Neuronal stem cell (in vitro differentiated cells): ENCODE results near the gene RBFOX2.

Source experiments
- DNase-seq: peaks from one replicate; pipeline ENCODE4 v3.0.0-alpha.2; 2013; ENCODE audit warnings: low spot score
- H2AFZ ChIP-seq: one replicate; pipeline ENCODE4 v1.6.1; 2013; ENCODE audit warnings: mild to moderate bottlenecking, low read length, inconsistent platforms
- H2AK5ac ChIP-seq: 2 replicates; pipeline ENCODE4 v1.6.1; 2013; ENCODE audit warnings: low read depth, mild to moderate bottlenecking, inconsistent platforms, low read length, moderate library complexity, mixed read lengths
- H2BK120ac ChIP-seq: 2 replicates; pipeline ENCODE4 v1.6.1; 2013; ENCODE audit warnings: low read depth, mild to moderate bottlenecking, inconsistent platforms, low read length, moderate library complexity, mixed read lengths
- H2BK12ac ChIP-seq: one replicate; pipeline ENCODE4 v1.6.1; 2013; ENCODE audit warnings: low read length, inconsistent platforms
- H2BK15ac ChIP-seq: 2 replicates; pipeline ENCODE4 v1.6.1; 2013; ENCODE audit warnings: mild to moderate bottlenecking, low read length, inconsistent platforms, mixed read lengths
- H2BK5ac ChIP-seq: one replicate; pipeline ENCODE4 v1.6.1; 2013; ENCODE audit warnings: inconsistent platforms, mild to moderate bottlenecking, low read length, moderate library complexity
- H3K14ac ChIP-seq: one replicate; pipeline ENCODE4 v1.6.1; 2013; ENCODE audit warnings: low read length, inconsistent platforms
- H3K18ac ChIP-seq: 2 replicates; pipeline ENCODE4 v1.6.1; 2013; ENCODE audit warnings: low read length, inconsistent platforms
- H3K23ac ChIP-seq: 2 replicates; pipeline ENCODE4 v1.6.1; 2013; ENCODE audit warnings: low read depth, mild to moderate bottlenecking, mixed read lengths, low read length, inconsistent platforms; ENCODE audit not compliant: poor library complexity
- H3K27ac ChIP-seq: replicated peaks from 3 replicates; pipeline ENCODE4 v1.5.1; 2013; ENCODE audit warnings: low read length, inconsistent platforms
- H3K27me3 ChIP-seq, 3 experiments: 2 replicates each; pipeline ENCODE4 v1.6.1; 2013; ENCODE audit warnings: low read length in 3 of 3, mild to moderate bottlenecking in 2 of 3, inconsistent platforms in 1 of 3, low read depth in 1 of 3, mixed read lengths in 1 of 3, moderate library complexity in 1 of 3; ENCODE audit not compliant: control insufficient read depth in 3 of 3, insufficient read depth in 3 of 3
- H3K36me3 ChIP-seq, 2 donors: replicated peaks in 1 of 2; 2 replicates each; pipeline ENCODE4 v1.6.1; 2013; ENCODE audit warnings: low read length in 2 of 2; ENCODE audit not compliant: control insufficient read depth in 2 of 2, insufficient read depth in 2 of 2
- H3K4ac ChIP-seq: 2 replicates; pipeline ENCODE4 v1.6.1; 2013; ENCODE audit warnings: inconsistent platforms, mild to moderate bottlenecking, low read length, moderate library complexity
- H3K4me1 ChIP-seq, 2 donors: 1 replicate in 1 of 2; 2 replicates in 1 of 2; pipeline ENCODE4 v1.6.1; 2013; ENCODE audit warnings: low read length in 2 of 2, low read depth in 1 of 2; ENCODE audit not compliant: control insufficient read depth in 2 of 2, insufficient read depth in 1 of 2
- H3K4me2 ChIP-seq: one replicate; pipeline ENCODE4 v1.6.1; 2013; ENCODE audit warnings: mild to moderate bottlenecking, low read length, inconsistent platforms; ENCODE audit not compliant: insufficient read depth, poor library complexity, severe bottlenecking
- H3K4me3 ChIP-seq, 2 donors: 2 replicates each; pipeline ENCODE4 v1.5.1; 2013; ENCODE audit warnings: low read length in 2 of 2, mild to moderate bottlenecking in 2 of 2, inconsistent platforms in 1 of 2, moderate library complexity in 1 of 2
- H3K79me1 ChIP-seq: one replicate; pipeline ENCODE4 v1.6.1; 2013; ENCODE audit warnings: low read depth, mild to moderate bottlenecking, inconsistent platforms, low read length, moderate library complexity
- H3K9ac ChIP-seq: one replicate; pipeline ENCODE4 v1.6.1; 2013; ENCODE audit warnings: mild to moderate bottlenecking, low read depth, low read length, inconsistent platforms; ENCODE audit not compliant: poor library complexity
- H3K9me3 ChIP-seq, 2 donors: replicated peaks in 1 of 2; 2 replicates each; pipeline versions ENCODE3 to v1.6.1; 2013; ENCODE audit warnings: low read length in 2 of 2, mild to moderate bottlenecking in 2 of 2, inconsistent platforms in 1 of 2, low read depth in 1 of 2, mixed read lengths in 1 of 2, moderate library complexity in 1 of 2; ENCODE audit not compliant: control insufficient read depth in 2 of 2, insufficient read depth in 1 of 2
- H4K8ac ChIP-seq: one replicate; pipeline ENCODE4 v1.6.1; 2013; ENCODE audit warnings: low read depth, mild to moderate bottlenecking, inconsistent platforms, low read length, moderate library complexity
- H4K91ac ChIP-seq: one replicate; pipeline ENCODE4 v1.6.1; 2013; ENCODE audit warnings: low read length, low read depth, mild to moderate bottlenecking, inconsistent platforms; ENCODE audit not compliant: poor library complexity
- WGBS, 2 donors: extraction: QIAGEN DNeasy Blood & Tissue Kit; methylation state at CpG; one replicate each; pipeline ENCODE4 v1.1.7; 2013; ENCODE audit warnings: missing lambda C conversion rate in 2 of 2, mixed read lengths in 1 of 2; ENCODE audit not compliant: insufficient read length in 2 of 2, insufficient replicate concordance in 1 of 2; ENCODE audit errors: extremely low coverage in 2 of 2; 5-methylcytosine and 5-hydroxymethylcytosine counted together

RBFOX2 gene

GRCh38 chr22:35783943-35784614 lies 244.5 kb downstream of the RBFOX2 start:
- Histone ChIP-seq H2BK5ac (no peak overlapping the region), H3K23ac (no peak overlapping the region), H3K79me1 (peaks cover 2% of the 10 kb centered on the region), H2AK5ac (no peak overlapping the region), H3K9ac (no peak overlapping the region), H3K4me1 (peaks cover 0 to 3% of the 10 kb centered on the region in 2 donors), H3K27ac (no peak overlapping the region), H2BK120ac (no peak overlapping the region), H3K9me3 (no peaks in the 10 kb centered on the region), H4K8ac (no peak overlapping the region), H3K4ac (no peak overlapping the region), H3K14ac (no peak overlapping the region), H3K36me3 (peaks cover 0 to 61% of the 10 kb centered on the region in 2 donors), H3K27me3 (peaks cover 0 to 2% (median 0%) of the 10 kb centered on the region in 3 experiments), H3K18ac (no peak overlapping the region), H3K4me3 (no peak overlapping the region), H2BK12ac (no peak overlapping the region), H2BK15ac (no peak overlapping the region), H4K91ac (no peak overlapping the region), H2AFZ (no peak overlapping the region), H3K4me2 (no peak overlapping the region)
- no peak for DNase-seq
- no CpG with 5 or more reads among the region's 11 CpGs for WGBS, 2 donors

- no peak overlapping the region for H2AK5ac ChIP-seq
- no peak overlapping the region for H3K23ac ChIP-seq
- no peaks in the 10 kb centered on the region for H3K9me3 ChIP-seq
- peaks cover 2% of the 10 kb centered on the region for H3K79me1 ChIP-seq
- no peak for DNase-seq
- no peak overlapping the region for H2BK12ac ChIP-seq
- peaks cover 0 to 59% of the 10 kb centered on the region in 2 donors for H3K36me3 ChIP-seq
- no peak overlapping the region for H3K4me2 ChIP-seq
- WGBS, 2 donors, result no CpG with 5 or more reads among the region's 5 CpGs
- no peak overlapping the region for H3K4ac ChIP-seq
- H4K91ac ChIP-seq, result no peak overlapping the region
- no peak overlapping the region for H2BK120ac ChIP-seq
- H3K27me3 ChIP-seq, result no peaks in the 10 kb centered on the region
- no peak overlapping the region for H2AFZ ChIP-seq
- no peak overlapping the region for H3K9ac ChIP-seq
- H3K14ac ChIP-seq, result no peak overlapping the region
- H3K4me1 ChIP-seq, result peaks cover 0 to 3% of the 10 kb centered on the region in 2 donors
- H2BK5ac ChIP-seq, result no peak overlapping the region
- H2BK15ac ChIP-seq, result no peak overlapping the region
- no peak overlapping the region for H3K4me3 ChIP-seq
- H3K27ac ChIP-seq, result no peak overlapping the region
- no peak overlapping the region for H3K18ac ChIP-seq
- H4K8ac ChIP-seq, result no peak overlapping the region
These were observed 246.1 kb downstream of the RBFOX2 start for GRCh38 chr22:35782504-35782903.

- Histone ChIP-seq H2BK5ac (no peak overlapping the region), H3K14ac (no peak overlapping the region), H3K18ac (no peak overlapping the region), H3K4me1 (peaks cover 0 to 3% of the 10 kb centered on the region in 2 donors), H3K36me3 (peaks cover 0 to 63% of the 10 kb centered on the region in 2 donors), H3K23ac (no peak overlapping the region), H4K8ac (no peak overlapping the region), H2AK5ac (no peak overlapping the region), H3K4me3 (no peak overlapping the region), H2BK12ac (no peak overlapping the region), H3K27ac (no peak overlapping the region), H4K91ac (no peak overlapping the region), H2AFZ (no peak overlapping the region), H2BK15ac (no peak overlapping the region), H3K4ac (no peak overlapping the region), H3K9me3 (no peaks in the 10 kb centered on the region), H3K27me3 (no peaks in the 10 kb centered on the region), H3K79me1 (peaks cover 2% of the 10 kb centered on the region), H3K9ac (no peak overlapping the region), H3K4me2 (no peak overlapping the region), H2BK120ac (no peak overlapping the region)
- no CpG with 5 or more reads among the region's 3 CpGs for WGBS, 2 donors
- no peak for DNase-seq
These were observed 246.7 kb downstream of the RBFOX2 start for GRCh38 chr22:35781898-35782297.

- no CpG with 5 or more reads among the region's 4 CpGs for WGBS, 2 donors
- no peak overlapping the region for H3K9ac ChIP-seq
- H3K14ac ChIP-seq, result no peak overlapping the region
- H3K4me1 ChIP-seq, result no peaks in the 10 kb centered on the region
- H4K91ac ChIP-seq, result no peak overlapping the region
- no peak overlapping the region for H2BK120ac ChIP-seq
- H3K36me3 ChIP-seq, result peaks cover 0 to 46% of the 10 kb centered on the region in 2 donors
- H3K9me3 ChIP-seq, result no peaks in the 10 kb centered on the region
- no peak overlapping the region for H4K8ac ChIP-seq
- H2BK15ac ChIP-seq, result no peak overlapping the region
- H3K4me3 ChIP-seq, result no peak overlapping the region
- H2BK12ac ChIP-seq, result no peak overlapping the region
- H3K18ac ChIP-seq, result no peak overlapping the region
- no peak overlapping the region for H3K23ac ChIP-seq
- no peaks in the 10 kb centered on the region for H3K27me3 ChIP-seq
- no peak overlapping the region for H3K4me2 ChIP-seq
- DNase-seq, result no peak
- no peak overlapping the region for H3K4ac ChIP-seq
- no peak overlapping the region for H2BK5ac ChIP-seq
- no peak overlapping the region for H2AK5ac ChIP-seq
- no peaks in the 10 kb centered on the region for H3K79me1 ChIP-seq
- H3K27ac ChIP-seq, result no peak overlapping the region
- H2AFZ ChIP-seq, result no peak overlapping the region
These were observed 251.2 kb downstream of the RBFOX2 start for GRCh38 chr22:35777335-35777975.
